HG02884 (cell line): ENCODE measurements around the gene ADAM33.

Source experiments
- ATAC-seq: cut with Tn5 transposase; IDR thresholded peaks from one replicate; pipeline ENCODE4 v1.9.1; 2021; ENCODE audit warnings: mild to moderate bottlenecking, moderate library complexity; ENCODE audit not compliant: unreplicated experiment

Gene ADAM33

DNA sequence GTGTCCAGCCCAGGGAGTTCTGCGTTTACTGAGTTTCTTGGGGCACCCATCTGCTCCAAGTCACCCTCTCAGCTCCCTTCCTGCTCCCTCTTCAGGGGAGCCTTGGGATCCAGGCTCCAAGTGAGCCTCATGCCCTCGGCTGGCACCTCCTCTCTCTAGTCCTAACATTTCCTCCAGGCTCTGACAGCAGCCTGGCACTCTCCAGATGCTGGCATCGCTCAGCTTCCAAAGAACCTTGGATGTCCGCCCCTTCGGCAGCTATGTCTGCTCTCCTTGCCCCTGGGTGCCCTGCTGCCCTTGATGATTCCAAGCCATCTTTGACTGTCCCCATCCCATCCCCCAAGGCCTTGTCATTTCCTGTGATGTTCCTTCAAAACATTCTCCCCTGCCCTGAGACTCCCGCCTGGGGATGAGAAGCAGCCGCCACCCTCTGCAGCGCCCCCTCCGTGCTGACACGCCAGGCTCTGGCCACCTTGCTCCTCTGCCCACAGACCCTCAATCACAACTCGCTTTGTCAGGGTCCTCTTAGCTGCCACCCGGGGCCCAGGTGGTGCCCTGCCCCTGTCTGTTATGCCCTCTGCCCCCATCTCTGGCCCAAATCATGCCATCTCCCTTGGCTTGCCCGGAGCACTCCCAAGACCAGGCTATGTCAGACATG lies 12.0 kb downstream of the ADAM33 start:
- ATAC-seq: no peak

- no peak for ATAC-seq
These were observed 14.3 kb downstream of the ADAM33 start for GRCh38 chr20:3667434-3668037.

DNA sequence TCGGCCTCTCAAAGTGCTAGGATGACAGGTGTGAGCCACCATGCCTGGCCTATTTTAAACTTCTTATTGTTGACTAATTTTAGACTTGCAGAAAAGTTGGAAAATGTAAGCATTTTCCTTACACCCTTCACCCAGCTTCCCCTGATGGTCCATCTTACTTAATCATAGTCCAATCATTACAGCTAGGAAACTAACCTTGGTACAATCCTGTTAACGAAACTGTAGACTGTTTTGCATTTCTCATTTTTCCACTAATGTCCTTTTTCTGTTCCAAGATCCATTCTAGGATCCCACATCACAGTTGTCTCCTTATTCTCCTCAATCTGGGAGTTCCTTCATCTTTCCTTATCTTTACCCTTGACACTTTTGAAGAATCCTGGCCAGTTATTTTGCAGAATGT lies 18.0 kb downstream of the ADAM33 start:
- ATAC-seq: no peak

DNA sequence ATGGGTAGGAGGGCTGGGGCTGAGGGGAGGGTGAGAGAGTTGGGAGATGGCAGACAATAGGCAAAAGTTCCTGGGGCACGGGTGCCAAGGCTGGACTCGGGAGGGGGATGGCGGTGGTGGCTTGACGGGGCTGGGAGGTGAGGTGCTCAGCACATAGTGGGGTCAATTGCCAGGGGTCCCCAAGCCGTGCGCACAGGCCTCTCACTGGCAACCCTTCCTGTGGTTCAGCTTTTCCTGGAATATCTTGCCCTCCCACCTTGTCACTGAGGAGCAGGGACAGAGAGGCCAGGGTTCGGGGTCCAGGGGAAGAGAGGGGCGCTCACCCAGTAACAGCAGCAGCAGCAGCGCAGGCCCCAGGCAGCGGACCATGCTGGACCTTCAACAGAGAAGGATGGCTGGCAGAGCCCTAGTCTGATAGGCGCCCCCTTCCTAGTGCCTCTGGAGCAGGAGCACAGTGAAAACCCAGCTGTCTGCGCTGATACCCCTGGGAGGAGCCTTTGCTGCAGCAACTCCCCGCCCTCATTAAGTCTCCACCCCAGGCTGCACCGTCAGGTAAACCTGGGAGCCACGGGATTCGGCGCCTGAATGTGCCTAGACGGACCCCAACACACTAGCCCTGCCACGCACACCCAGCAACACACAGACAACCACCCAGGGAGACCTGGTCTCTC lies 18.6 kb downstream of the ADAM33 start, which contains the start of gene GFRA4:
Gene GFRA4 (minus strand): TSS at position 369 of the 671 bp plus-strand sequence. CDS start 0 bp downstream, at position 369.
- no peak for ATAC-seq

GRCh38 chr20:3661814-3662665 lies 19.8 kb downstream of the ADAM33 start:
- no peak for ATAC-seq

- no peak for ATAC-seq
These were observed 20.6 kb downstream of the ADAM33 start for GRCh38 chr20:3661060-3661813.

DNA sequence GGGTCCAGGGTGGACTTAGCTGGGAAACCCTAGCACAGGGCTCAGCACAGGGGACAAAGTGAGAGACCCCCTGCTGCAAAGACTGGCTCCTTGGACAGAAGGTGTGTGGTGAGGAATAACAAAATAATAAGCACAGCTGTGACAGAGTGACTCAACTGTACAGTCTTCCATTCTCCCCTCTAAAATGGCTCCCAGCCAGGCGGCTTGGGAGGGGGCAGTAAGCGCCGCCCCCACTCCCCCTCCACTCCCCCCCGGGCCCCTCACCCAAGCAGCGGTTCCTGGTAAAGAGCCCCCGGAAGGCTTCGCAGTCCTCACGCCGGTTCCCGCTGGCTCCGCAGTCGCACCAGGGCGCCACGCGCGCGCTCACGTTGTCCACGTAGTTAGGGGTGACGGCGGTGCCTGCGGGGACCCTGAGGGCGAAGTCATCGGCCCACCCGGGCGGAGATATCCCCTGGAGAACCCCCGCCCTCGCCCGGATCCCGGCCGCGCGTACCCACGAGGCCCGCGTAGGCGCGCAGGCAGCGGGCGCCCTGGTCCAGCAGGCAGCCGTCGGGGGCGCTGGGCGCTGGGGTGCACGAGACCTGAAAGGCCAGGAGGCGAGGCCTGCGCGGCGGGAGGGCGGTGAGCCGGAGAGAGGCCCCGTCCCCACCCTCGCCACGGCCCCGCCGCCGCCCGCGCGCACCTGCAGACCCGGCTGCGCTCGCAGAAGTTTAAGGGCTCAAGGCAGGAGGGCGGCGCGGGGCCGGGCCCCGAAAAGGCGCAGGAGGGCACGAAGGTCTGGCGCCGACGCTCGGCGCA lies 21.3 kb downstream of the ADAM33 start:
- ATAC-seq: no peak

DNA sequence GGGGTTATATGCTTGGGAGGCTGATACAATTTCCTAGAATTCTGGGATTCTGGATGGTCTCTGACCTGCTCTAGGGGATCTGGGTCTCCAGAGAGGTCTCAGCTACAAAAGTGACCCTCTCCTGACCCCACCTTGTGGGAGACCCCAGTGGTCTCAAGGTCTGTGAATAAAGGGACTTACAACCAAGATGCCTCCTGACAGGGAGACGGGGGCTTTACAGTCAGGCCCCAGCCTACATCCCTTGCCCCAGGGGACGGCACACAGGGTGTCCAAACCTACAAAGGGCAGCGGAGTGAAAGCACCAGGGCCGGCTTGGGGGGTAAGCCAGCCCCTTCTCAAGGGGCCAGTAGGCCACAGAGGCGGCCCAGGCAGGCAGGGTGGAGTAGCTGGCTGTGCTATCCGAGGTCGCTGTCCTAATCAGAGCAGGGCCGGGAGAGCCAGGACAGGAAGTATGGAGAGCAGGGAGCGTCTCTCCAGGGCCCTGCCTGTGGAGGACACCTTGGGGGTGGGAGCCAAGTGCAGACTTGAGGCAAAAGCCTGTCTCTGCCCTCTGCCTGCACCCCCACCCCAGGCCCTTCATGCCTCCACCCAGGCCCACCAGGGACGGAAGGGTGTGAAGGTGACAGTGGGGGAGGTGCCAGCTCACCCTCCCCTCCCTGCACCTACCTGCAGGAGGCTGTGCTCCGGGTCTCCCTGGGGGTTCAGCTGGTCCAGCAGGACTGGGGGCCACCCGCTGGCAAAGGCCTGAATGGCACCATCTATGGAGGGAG lies 22.1 kb downstream of the ADAM33 start:
- no peak for ATAC-seq

DNA sequence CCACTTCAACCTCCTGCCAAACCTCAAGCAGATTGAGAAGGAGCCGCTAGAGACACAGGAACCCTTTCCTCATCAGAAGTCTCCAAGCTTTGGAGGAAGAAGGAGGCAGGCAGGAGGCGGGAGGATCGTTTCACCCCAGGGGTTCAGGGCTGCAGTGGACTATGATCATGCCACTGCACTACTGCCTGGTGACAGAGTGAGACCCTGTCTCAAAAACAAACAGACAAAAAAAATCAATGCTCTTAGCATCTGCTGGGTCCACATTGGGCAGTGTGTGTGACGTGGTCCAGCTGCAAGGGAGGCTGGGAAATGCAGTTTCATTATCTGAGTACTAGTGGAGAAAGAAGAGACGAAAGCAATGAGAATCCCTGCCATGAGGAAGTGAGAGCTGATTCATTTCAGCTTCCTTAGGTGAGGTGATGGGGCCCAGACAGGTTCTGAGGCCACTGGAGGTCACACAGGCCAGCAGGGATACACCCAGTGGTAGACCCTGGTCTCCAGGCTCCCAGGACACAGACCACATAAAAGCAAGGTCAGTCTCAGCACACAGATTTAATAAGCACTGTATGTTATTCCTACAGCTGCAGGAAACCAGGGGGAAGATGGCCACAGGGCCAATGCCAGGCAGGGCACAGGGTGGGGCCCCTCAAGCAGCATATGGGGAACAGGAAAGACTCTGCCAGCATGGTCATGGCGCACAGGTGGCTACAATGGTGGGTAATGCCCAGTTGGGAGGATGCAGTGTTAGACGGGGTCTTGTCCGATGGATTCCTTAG lies 22.9 kb downstream of the ADAM33 start:
- peak; percentile 95 for ATAC-seq

DNA sequence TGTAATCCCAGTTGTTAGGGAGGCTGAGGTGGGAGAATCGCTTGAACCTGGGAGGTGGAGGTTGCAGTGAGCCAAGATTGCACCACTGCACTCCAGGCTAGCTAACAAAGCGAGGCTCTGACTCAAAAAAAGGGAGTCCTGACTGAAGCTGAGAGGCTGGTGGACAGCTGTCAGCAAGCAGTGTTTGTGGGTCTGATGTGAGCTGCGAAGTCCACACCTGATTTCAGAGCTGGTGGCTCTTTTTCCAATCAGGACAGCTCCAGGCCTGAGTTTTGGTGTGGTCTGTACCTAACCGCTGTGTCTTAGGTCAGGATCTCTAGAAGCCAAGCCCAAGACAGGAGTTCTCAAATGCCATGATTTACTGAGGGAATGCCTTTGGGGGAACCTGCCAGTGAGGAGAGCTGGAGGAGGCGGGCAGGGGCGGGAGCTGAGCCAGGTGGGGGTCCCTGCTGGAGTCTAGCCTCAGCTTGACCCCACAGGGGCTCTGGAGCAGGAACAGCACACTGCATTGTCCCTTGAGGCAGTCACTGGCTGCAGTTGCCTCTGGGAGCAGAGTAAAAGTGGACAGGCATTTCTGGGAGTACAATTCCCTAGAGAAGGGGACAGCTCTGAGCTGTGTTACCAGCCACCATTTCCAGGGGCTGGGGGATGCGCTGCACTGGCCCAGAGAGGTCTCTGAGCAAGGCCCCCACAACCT lies 23.6 kb downstream of the ADAM33 start:
- no peak for ATAC-seq

- no peak for ATAC-seq
These were observed 26.7 kb downstream of the ADAM33 start for GRCh38 chr20:3655131-3655405.

DNA sequence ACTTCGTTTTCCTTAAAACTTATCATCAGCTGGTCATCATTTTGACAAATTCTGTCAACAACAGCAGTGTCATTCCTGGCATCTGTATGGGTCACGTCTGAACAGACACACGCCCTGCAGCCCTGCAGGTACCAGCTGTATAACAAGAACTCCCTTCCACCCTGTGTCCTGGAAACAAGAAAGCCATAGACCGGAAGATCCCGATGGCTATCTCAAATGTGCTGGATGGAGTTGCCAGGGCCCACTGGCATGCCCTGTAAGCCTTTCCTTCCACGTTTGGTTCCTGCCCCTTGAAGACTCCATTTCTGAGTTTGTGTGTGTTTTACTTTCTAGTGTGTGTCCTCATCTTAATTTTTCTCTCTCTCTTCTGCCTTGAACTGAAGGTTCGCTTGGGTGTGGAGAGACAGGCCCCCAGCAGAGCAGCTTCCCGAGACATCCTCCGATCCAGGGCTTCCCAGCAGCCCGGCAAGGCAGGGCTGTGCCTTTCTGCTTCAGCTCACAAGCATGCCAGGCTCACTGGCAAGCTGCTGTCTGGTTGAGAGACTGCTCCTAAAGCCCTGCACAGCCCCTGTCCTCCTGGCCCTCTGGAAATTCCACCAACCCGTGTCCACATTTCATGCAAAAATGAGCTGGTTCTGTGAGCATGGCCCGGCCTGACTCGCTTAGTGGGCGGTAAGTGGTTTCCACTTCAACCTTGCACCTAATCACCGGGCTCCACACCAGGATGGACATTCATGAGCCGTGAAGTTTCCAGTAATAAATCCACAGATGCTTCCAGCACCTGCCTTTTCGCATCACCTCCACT lies 27.3 kb downstream of the ADAM33 start:
- ATAC-seq: no peak

DNA sequence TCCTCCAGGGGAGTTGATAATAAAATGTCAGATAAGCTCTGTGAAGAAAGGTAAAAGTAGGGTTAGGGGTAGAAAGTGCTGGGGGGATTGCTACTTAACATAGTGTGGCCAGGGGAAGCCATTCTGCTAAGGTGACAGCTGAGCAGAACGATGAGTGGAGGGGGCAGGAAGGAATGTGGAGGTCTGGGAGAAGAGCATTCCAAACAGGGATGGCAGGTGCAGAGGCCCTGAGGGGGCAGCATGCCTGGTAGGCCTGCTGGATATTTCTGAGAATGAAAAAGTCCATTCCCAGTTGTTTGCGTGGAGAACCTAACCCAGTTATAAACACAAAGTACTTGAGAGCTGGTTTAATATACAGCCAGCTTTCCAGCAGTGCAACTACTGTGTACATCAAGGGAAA lies 27.9 kb downstream of the ADAM33 start:
- ATAC-seq: no peak

- no peak for ATAC-seq
These were observed 28.9 kb downstream of the ADAM33 start for GRCh38 chr20:3652676-3653596.

- ATAC-seq: no peak
These were observed 29.6 kb downstream of the ADAM33 start for GRCh38 chr20:3652221-3652620.
